Ishikawa (cell line): ENCODE results near the gene GLIS2.

Source experiments
- CEBPB ChIP-seq: IDR thresholded peaks from 2 replicates; pipeline ENCODE4 v1.6.1; 2012
- CREB1 ChIP-seq: IDR thresholded peaks from 2 replicates; pipeline ENCODE4 v1.6.1; 2012; ENCODE audit warnings: low read depth
- EP300 ChIP-seq: IDR thresholded peaks from 2 replicates; pipeline ENCODE4 v1.6.1; 2012; ENCODE audit warnings: borderline replicate concordance
- NFIC ChIP-seq: IDR thresholded peaks from 2 replicates; pipeline ENCODE4 v1.6.1; 2012
- RAD21 ChIP-seq: IDR thresholded peaks from 2 replicates; pipeline ENCODE4 v1.6.1; 2012; ENCODE audit warnings: low read depth
- TAF1 ChIP-seq: IDR thresholded peaks from 2 replicates; pipeline ENCODE4 v1.6.1; 2012; ENCODE audit warnings: low read depth, mild to moderate bottlenecking
- TCF12 ChIP-seq: IDR thresholded peaks from 2 replicates; pipeline ENCODE4 v1.6.1; 2012; ENCODE audit warnings: low read depth
- TEAD4 ChIP-seq: IDR thresholded peaks from 2 replicates; pipeline ENCODE4 v1.6.1; 2012
- YY1 ChIP-seq: IDR thresholded peaks from 2 replicates; pipeline ENCODE4 v1.6.1; 2012; ENCODE audit warnings: low read depth
- TF ChIP-seq, protein P1 (sequence below): IDR thresholded peaks from 2 replicates; pipeline ENCODE4 v1.6.1; 2012; ENCODE audit warnings: low read depth, mild to moderate bottlenecking
- TF ChIP-seq, protein P2 (sequence below): IDR thresholded peaks from 2 replicates; pipeline ENCODE4 v1.6.1; 2012
- TF ChIP-seq, protein P3 (sequence below): IDR thresholded peaks from 2 replicates; pipeline ENCODE4 v1.6.1; 2012

DNA sequence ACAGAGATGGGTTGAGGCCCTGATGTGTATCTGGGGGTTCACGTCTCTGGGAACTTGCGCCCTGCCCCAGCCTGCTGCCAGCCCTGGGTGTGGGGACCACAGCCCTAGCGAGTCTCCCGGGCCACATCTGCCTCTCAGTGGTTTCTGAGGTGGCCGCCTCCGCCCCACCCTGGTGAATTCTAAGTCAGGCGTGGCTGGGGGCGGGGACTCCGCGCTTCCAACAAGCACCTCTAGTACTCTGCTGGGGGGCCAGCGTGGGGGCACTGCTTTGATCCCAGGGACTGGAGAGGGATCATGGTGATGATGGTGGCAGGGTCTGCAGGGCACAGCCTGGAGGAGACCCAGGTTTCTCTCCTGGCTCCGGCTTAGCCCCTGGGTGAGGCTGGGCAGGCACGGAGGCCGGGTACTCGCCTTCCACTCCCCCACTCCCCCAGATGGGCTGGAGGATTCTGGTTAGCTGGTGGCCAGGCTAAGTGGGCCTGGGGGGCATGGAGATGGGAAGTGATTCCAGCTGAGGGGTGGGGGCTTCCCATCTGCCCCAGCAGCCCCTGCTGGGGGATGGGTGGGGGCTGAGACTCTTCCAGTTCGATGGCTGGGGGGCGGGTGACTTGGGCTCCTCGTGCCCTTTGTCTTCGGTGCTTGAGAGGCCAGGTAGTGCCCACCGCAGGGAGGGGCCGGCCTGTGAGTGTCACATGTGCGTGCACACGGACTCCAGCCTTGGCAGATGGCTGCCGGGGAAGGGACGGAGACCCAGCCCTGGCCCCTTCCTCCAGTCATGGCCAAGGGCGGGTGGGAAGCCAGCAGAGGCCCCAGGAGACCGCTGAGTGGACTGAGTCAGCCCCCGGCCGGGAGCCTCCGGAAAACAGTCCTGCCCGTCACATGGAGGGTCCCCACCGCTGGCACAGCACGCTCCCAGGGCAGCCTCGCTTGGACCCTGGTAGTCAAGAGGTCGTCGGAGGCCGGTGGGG, 3.9 kb downstream of the GLIS2 start:
- no peak for TF ChIP-seq RAD21
- TF ChIP-seq CREB1 = no peak
- TF ChIP-seq, protein P1, sequence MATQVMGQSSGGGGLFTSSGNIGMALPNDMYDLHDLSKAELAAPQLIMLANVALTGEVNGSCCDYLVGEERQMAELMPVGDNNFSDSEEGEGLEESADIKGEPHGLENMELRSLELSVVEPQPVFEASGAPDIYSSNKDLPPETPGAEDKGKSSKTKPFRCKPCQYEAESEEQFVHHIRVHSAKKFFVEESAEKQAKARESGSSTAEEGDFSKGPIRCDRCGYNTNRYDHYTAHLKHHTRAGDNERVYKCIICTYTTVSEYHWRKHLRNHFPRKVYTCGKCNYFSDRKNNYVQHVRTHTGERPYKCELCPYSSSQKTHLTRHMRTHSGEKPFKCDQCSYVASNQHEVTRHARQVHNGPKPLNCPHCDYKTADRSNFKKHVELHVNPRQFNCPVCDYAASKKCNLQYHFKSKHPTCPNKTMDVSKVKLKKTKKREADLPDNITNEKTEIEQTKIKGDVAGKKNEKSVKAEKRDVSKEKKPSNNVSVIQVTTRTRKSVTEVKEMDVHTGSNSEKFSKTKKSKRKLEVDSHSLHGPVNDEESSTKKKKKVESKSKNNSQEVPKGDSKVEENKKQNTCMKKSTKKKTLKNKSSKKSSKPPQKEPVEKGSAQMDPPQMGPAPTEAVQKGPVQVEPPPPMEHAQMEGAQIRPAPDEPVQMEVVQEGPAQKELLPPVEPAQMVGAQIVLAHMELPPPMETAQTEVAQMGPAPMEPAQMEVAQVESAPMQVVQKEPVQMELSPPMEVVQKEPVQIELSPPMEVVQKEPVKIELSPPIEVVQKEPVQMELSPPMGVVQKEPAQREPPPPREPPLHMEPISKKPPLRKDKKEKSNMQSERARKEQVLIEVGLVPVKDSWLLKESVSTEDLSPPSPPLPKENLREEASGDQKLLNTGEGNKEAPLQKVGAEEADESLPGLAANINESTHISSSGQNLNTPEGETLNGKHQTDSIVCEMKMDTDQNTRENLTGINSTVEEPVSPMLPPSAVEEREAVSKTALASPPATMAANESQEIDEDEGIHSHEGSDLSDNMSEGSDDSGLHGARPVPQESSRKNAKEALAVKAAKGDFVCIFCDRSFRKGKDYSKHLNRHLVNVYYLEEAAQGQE = no peak
- no peak for TF ChIP-seq TAF1
- TF ChIP-seq TEAD4 = no peak
- TF ChIP-seq, protein P2, sequence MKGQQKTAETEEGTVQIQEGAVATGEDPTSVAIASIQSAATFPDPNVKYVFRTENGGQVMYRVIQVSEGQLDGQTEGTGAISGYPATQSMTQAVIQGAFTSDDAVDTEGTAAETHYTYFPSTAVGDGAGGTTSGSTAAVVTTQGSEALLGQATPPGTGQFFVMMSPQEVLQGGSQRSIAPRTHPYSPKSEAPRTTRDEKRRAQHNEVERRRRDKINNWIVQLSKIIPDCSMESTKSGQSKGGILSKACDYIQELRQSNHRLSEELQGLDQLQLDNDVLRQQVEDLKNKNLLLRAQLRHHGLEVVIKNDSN = no peak
- no peak for TF ChIP-seq EP300
- no peak for TF ChIP-seq CEBPB
- TF ChIP-seq TCF12 = no peak
- TF ChIP-seq, protein P3, sequence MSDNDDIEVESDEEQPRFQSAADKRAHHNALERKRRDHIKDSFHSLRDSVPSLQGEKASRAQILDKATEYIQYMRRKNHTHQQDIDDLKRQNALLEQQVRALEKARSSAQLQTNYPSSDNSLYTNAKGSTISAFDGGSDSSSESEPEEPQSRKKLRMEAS = no peak
- TF ChIP-seq YY1 = no peak
- TF ChIP-seq NFIC = no peak
